Heart right ventricle (tissue), 16 donors: ENCODE measurements around the gene CACNA1A. TPM values are rescaled to one million over a fixed set of nuclear protein-coding genes. Genes with fewer than 3 reads are reported as not detected.

Experiments
- ATAC-seq, 8 donors: fragments of 200-7000 bp; cut with Tn5 transposase; one replicate each; pipeline ENCODE4 v1.9.1; 2020; ENCODE audit warnings: mild to moderate bottlenecking in 8 of 8, moderate library complexity in 8 of 8, moderate number of reproducible peaks in 1 of 8
- DNase-seq, 2 donors: peaks; one replicate each; pipeline ENCODE4 v3.0.0-alpha.2; 2020
- H3K27ac ChIP-seq, 10 donors: fragments of 200-600 bp; sonication (generic) in 2 of 10; one replicate each; pipeline versions ENCODE4 v1.5.0 to v1.8.0; 2020 to 2022; ENCODE audit warnings: mild to moderate bottlenecking in 3 of 10
- H3K27me3 ChIP-seq, 7 donors: fragments of 200-600 bp; one replicate each; pipeline ENCODE4 v1.8.0; 2021 to 2022; ENCODE audit warnings: mild to moderate bottlenecking in 2 of 7
- H3K36me3 ChIP-seq, 9 donors: fragments of 200-600 bp; sonication (generic) in 1 of 9; one replicate each; pipeline versions ENCODE4 v1.5.0 to v1.8.0; 2020 to 2022; ENCODE audit warnings: mild to moderate bottlenecking in 2 of 9
- H3K4me1 ChIP-seq, 9 donors: fragments of 200-600 bp; sonication (generic) in 1 of 9; one replicate each; pipeline versions ENCODE4 v1.5.0 to v1.8.0; 2020 to 2022; ENCODE audit warnings: mild to moderate bottlenecking in 4 of 9
- H3K4me3 ChIP-seq, 10 donors: fragments of 200-600 bp; sonication (generic) in 2 of 10; one replicate each; pipeline versions ENCODE4 v1.5.0 to v1.8.0; 2020 to 2022; ENCODE audit warnings: mild to moderate bottlenecking in 7 of 10, moderate library complexity in 2 of 10
- H3K9me3 ChIP-seq, 11 donors: fragments of 200-600 bp in 10 of 11; sonication (generic) in 2 of 11; one replicate each; pipeline versions ENCODE4 v1.5.0 to v1.8.0; 2013 to 2022; ENCODE audit warnings: mild to moderate bottlenecking in 2 of 11, control low read depth in 1 of 11, moderate library complexity in 1 of 11
- CTCF ChIP-seq, 9 donors: fragments of 200-600 bp; sonication (generic) in 2 of 9; IDR thresholded peaks; one replicate each; pipeline versions ENCODE4 v1.5.0 to v1.8.0; 2021 to 2022; ENCODE audit warnings: antibody characterized with exemption in 9 of 9, mild to moderate bottlenecking in 5 of 9, moderate library complexity in 1 of 9
- WGBS, 2 donors: extraction: QIAGEN DNeasy Blood & Tissue Kit; methylation state at CpG; one replicate each; pipeline ENCODE4 v1.1.7; 2013; ENCODE audit warnings: inconsistent platforms in 1 of 2; 5-methylcytosine and 5-hydroxymethylcytosine counted together
- intact Hi-C, 10 donors: fragments of 100-400 bp; cut with DNase I; formaldehyde crosslinking; loops; one replicate each; pipeline versions ENCODE4 v1.11.1 to v1.14.2; 2022
- polyA plus RNA-seq, 2 donors: library from polyadenylated mRNA; stranded (reverse); fragments of 200-250 nt; gene quantifications; one replicate each; pipeline ENCODE4 v1.2.3, GENCODE V29; 2013
- total RNA-seq, 10 donors: library from RNA; stranded (reverse); fragmentation: NEBNext Ultra II Directional in 3 of 10; extraction: Animal tissue kit (Norgen Biotek cat#: 25700) in 3 of 10; gene quantifications; one replicate each; pipeline versions ENCODE4 v1.2.1 to v1.2.4, GENCODE V29; 2021 to 2023
- donor health status: Arrhythmogenic right ventricular cardiomyopathy.
- donor health status: ischemic (EF 13 %, LVEDD 7.1; RV severe dilation, severe dysfunction).
- donor health status: healthy with polysubstance abuse.
- donor health status: DM: no; HTN: yes; CAD: no.
- donor health status: DM: no; HTN: no; CAD: no.
- donor health status: ischemic (EF 25% LVEDD 6.9; RV normal size, moderate dysfunction).
- donor health status: ischemic (EF 25% LVEDD 5.7; RV mildly dilated, moderate dysfunction).
- donor health status: healthy.
- donor health status: DM: yes; HTN: yes; CAD: no.
- donor health status: Ischemic cardiomyopathy.
- donor health status: ischemic (EF 35%, LVEDD 5.7; RV mildly dilated, moderate dysfunction).
- donor health status: nonischemic (EF 11% LVEDD 7.7; RV severe dilation, severe dysfunction).
- donor health status: DM: yes; HTN: yes; CAD: no.
- donor health status: PGD.
- donor health status: ischemic (EF 29% LVEDD 5.4; RV normal size, mild dysfunction).
- donor health status: nonischemic (EF 23%, LVEDD 6.1; RV moderate dilation, normal function).

CACNA1A gene
- total and polyA plus RNA-seq, 12 donors: 0.21 to 2.3 (median 0.66) TPM

GRCh38 chr19:13521066-13521465 is 14.8 kb upstream of the CACNA1A start:
- intact Hi-C loops: no loop called here
- peaks cover 0 to 24% (median 9%) of the 10 kb centered on the region in 7 donors for H3K27me3 ChIP-seq
- no peaks in the 10 kb centered on the region for H3K36me3 ChIP-seq
- DNase-seq (no peak), ATAC-seq (no peak)
- no peak overlapping the region for H3K4me3 ChIP-seq
- peaks cover 0 to 37% (median 19%) of the 10 kb centered on the region in 11 donors for H3K9me3 ChIP-seq
- H3K27ac ChIP-seq: no peak overlapping the region
- no peaks in the 10 kb centered on the region for H3K4me1 ChIP-seq
- no peak for TF ChIP-seq CTCF (IDR thresholded peaks at IDR 0.05)

- H3K4me1 ChIP-seq: no peaks in the 10 kb centered on the region
- DNase-seq (no peak), ATAC-seq (no peak)
- no peaks in the 10 kb centered on the region for H3K36me3 ChIP-seq
- intact Hi-C loops: no loop called here
- WGBS, 2 donors: 71 to 82% methylated on average over 2 of the region's 2 CpGs
- no peaks in the 10 kb centered on the region for H3K9me3 ChIP-seq
- no peak overlapping the region for H3K27ac ChIP-seq
- no peak overlapping the region for H3K4me3 ChIP-seq
- H3K27me3 ChIP-seq: peaks cover 0 to 66% (median 46%) of the 10 kb centered on the region in 7 donors
- no peak for TF ChIP-seq CTCF (IDR thresholded peaks at IDR 0.05)
Observed at GRCh38 chr19:13511947-13512346, 5.7 kb upstream of the CACNA1A start.

- H3K4me1 ChIP-seq: peaks cover 0 to 12% (median 0%) of the 10 kb centered on the region in 9 donors
- no peak overlapping the region for H3K27ac ChIP-seq
- intact Hi-C loops: no loop called here
Observed at GRCh38 chr19:13507053-13507611, 853 bp upstream of the CACNA1A start.

GRCh38 chr19:13505761-13506470 is 363 bp downstream of the CACNA1A start:
- no peaks in the 10 kb centered on the region for H3K9me3 ChIP-seq
- 1% methylated on average over 62 to 69 of the region's 69 CpGs for WGBS, 2 donors
- TF ChIP-seq CTCF (IDR thresholded peaks at IDR 0.05): no peak
- H3K4me3 ChIP-seq: peak overlapping the region in 9 of 10 donors; percentile 22 to 52 (median 43)
- DNase-seq: no peak
- no peaks in the 10 kb centered on the region for H3K36me3 ChIP-seq
- no peak overlapping the region for H3K27ac ChIP-seq
- peaks cover 0 to 12% (median 0%) of the 10 kb centered on the region in 9 donors for H3K4me1 ChIP-seq
- peaks cover 3 to 93% (median 76%) of the 10 kb centered on the region in 7 donors for H3K27me3 ChIP-seq
- no peak for ATAC-seq
- intact Hi-C loops: no loop called here

More at GRCh38 chr19:13507053-13507611, 853 bp upstream of the CACNA1A start:
- TF ChIP-seq CTCF (IDR thresholded peaks at IDR 0.05): no peak
- no peaks in the 10 kb centered on the region for H3K36me3 ChIP-seq
- DNase-seq: no peak
- no peak for ATAC-seq
- H3K9me3 ChIP-seq: no peaks in the 10 kb centered on the region
- no peak overlapping the region for H3K4me3 ChIP-seq
- peaks cover 3 to 97% (median 77%) of the 10 kb centered on the region in 7 donors for H3K27me3 ChIP-seq
- WGBS, 2 donors: 1 to 2% methylated on average over 22 of the region's 22 CpGs
